Stimulated activated CD4-positive, alpha-beta T cell treated with anti-CD3 and anti-CD28 coated beads, TNF-alpha, amount 100 ng/mL, for 48 hours (primary cell): ENCODE results near the gene CDC37.
A peak's percentile ranks its signal among the peaks of the same experiment; 100 is the strongest.

Experiments
- DNase-seq, 3 donors: peaks; one replicate each; pipeline ENCODE4 v3.0.0-alpha.2; 2020; ENCODE audit warnings: low read depth in 3 of 3

CDC37 gene

DNA sequence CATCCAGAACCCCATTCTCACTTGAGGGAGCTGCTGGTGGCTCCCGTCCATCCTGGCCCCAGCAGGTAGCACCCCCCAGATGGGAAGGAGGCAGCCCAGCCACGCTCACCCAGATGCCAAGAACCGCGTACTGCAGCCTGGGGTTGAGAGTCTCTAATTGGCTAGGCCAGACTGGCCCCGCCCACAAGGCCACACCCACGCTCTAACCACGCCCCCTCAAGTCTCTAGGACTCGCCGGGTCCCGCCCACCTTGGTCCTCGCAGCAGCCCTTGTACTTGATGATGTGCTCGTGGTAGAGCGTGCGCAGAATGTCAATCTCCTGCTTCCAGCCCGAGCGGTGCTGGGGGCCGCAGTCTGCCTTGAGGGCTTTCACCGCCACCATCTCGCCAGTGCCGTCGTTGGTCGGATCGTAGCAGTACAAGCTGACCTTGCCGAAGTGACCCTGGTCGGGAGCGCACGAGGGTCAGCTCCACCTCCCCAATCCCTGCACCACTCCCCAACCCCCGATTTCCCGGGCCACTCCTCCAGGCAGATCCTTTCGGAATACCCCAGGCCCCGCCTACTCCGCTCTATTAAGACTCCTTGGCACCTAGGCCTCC, 49.5 kb downstream of the CDC37 start:
- DNase-seq, result peak; percentile 35 to 56 (median 48)

DNA sequence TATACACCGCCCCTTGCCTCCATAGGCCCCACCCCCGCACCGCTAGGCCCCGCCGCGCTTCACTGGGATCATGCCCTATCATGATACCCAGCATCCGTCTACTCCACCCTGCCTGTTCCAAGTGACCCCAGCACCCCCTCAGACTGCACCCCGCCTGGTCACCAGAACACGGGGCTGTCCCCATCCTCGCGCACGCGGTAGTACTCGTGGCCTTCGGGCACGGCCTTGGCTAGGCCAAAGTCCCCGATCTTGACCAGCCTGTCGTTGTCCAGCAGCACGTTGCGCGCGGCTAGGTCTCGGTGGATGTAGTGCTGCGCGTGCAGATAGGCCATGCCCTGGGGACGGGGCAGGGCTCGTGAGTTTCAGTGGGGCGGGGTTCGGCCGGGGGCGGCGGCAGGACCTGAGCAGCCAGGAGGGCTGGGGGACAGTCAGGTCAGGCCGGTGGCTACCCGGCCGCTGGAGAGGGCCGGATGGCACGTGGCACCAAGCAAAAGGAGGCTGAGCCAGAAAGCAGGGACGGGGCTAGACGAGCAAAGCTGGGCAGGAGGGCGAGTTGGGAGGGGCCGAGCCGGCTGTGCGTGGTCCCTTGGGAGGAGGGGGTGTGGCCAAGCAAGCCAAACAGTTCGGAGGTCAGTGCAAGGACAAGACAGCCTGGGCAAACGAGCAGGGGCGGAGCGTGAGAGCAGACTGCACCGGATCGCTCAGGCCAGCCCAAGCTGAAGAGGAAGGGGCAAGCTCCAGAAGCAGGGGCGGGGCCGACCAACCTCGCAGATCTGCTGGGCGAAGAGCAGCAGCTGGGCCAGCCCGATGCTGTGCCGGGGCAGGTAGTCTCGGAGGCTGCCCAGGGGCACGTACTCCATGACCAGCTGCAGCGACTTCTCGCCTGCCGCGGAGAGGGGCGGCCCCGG, 50.3 kb downstream of the CDC37 start:
- DNase-seq, result no peak

DNA sequence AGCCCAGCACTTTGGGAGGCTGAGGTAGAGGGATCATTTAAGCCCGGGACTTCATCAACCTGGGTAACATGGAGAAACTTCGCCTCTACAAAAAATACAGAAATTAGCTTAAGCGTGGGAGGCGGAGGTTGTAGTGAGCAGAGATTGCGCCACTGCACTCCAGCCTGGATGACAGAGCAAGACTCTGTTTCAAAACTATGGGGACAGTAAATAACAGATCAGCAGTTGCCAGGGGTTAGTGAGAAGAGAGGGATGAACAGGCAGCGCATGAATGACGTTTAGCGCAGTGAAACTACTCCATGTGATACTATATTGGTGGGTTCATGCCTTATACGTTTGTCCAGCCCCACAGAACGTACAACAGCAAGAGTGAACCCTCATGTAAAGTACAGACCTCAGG, 56.8 kb downstream of the CDC37 start:
- DNase-seq, result no peak

DNA sequence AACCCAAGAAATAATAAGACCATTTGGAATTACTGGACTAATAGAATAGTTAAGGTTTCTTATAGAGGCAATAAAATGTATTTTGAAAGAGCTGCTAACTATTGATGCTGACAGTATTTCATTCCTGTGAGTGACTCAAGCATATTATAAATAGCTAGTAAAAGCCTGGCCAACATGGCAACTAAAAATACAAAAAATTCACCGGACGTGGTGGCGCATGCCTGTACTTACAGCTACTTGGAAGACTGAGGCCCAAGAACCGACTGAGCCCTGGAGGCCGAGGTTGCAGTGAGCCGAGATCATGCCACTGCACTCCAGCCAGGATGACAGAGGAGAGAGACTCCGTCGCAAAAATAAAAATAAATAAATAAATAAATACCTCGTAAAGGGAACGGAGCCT, 58.6 kb downstream of the CDC37 start:
- DNase-seq, result no peak

DNA sequence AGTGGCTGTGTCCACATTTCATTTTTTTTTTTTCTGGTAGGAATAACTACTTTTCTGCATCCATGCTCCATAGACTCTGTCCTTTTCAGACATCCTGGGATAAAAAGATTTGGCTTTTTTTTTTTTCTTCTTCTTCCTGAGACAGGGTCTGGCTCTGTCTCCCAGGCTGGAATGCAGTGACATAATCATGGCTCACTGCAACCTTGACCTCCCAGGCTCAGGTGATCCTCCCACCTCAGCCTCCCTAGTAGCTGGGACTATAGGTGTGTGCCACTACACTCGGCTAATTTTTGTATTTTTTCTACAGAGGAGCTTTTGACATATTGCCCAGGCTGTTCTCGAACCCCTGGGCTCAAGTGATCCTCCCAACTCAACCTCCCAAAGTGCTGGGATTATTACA, 59.8 kb downstream of the CDC37 start:
- no peak for DNase-seq
